ELF-1 (cell line): Measurements from ENCODE around the gene KIR3DL1.
"Not testable (repeated sequence)": the region's sequence is repeated elsewhere in the genome, so short reads cannot be mapped to it uniquely, and the experiment has no call there.

Experiments used
- DNase-seq: peaks from one replicate; pipeline ENCODE4 v3.0.0-alpha.2; 2016; ENCODE audit warnings: low read depth, low spot score

Gene KIR3DL1

DNA sequence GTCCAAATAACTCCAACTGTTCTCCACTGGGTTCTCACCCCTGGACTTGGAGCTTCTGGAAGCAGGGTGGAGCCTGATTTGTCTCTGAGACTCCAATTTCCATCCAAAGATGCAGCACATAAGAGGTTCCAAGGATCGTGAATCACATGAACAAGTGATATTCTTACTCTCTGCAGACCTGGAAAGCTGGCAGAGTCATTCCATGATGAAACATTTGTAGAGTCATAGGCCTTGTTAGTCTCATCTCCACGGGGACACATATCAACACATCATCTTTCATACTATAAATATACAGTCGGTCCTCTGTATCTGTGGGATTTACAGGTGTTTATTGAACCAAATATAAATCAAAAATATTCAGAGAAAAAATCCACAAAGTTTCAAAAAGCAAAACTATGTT lies 1.7 kb upstream of the KIR3DL1 start:
- not testable (repeated sequence) for DNase-seq

DNA sequence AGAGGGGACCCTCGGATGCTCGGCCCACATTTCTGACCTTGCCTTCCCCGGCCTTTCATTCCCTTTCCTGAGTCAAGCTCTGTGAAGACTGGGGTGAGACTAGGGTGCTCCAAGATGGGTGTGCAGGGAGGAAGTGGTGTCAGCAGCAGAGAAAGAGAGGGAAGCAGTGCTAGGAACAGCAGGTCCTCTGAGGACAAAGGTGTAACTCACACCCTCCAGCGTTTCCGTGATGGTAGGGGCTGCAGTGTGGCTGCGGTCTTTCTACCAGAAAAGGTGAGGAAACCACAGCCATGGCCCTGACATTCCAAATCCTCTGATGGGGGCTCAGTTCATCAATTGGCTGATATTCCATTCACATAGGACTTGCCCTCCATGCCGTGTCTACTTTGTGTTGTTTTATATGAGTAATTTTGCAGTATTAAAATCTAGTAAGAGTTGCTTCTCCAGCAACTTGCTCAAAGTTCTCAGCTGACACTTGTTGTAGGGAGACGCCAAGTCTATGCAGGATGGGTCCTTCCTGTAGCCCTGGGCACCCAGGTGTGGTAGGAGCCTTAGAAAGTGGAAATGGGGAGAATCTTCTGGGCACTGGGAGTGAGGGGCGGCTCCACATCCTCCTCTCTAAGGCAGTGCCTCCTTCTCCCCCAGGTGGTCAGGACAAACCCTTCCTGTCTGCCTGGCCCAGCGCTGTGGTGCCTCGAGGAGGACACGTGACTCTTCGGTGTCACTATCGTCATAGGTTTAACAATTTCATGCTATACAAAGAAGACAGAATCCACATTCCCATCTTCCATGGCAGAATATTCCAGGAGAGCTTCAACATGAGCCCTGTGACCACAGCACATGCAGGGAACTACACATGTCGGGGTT lies 1.6 kb downstream of the KIR3DL1 start:
- no peak for DNase-seq

DNA sequence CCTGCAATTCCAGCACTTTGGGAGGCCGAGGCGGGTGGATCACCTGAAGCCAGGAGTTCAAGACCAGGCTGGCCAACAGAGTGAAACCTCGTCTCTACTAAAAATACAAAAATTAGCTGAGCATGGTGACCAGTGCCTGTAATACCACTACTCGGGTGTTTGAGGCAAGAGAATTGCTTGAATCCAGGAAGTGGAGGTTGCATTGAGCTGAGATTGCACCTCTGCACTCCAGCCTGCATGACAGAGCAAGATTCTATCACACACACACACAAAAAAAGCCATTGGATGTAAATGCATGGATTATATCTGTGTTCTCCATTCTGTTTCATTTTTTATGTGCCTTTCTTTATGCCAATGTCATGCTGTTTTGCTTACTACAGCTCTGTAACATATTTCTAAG lies 8.1 kb downstream of the KIR3DL1 start:
- DNase-seq: not testable (repeated sequence)

DNA sequence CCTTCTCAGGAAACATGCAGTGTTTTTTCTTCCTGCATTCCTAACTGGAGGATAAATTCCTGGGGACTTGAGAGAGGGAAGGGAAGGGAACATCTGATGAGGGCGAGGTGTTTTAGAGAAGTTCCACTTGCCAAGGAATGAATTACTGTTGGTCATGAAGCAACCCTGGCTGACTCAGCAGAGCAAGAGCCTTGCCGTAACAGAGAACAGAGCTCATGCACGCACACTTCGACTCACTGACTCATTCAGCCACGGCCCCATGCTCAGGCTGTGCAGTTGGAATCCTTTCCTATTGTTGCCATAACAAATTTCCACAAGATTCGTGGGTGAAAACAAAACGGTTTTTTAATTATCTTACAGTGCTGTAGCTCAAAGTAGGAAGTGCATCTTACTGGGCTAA lies 9.1 kb downstream of the KIR3DL1 start:
- not testable (repeated sequence) for DNase-seq

DNA sequence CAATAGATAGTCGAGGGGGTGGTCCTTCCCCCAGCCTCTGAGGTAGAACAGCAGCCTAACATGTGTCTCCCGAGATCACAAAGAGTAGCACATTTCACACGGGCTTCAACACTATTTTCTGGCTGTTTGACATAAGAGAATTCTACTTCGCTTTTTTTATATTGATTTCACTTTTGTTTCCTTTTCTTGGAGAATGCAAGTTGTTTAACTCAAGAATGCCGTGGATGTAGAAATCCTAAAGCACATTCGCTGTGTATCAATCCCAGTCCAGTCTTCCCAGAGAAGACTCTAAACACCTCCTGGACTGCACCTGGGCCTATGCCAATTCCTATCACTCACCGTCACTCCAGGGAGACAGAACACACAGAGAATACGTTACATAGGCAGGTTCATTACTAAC lies 11.8 kb downstream of the KIR3DL1 start:
- DNase-seq: not testable (repeated sequence)

DNA sequence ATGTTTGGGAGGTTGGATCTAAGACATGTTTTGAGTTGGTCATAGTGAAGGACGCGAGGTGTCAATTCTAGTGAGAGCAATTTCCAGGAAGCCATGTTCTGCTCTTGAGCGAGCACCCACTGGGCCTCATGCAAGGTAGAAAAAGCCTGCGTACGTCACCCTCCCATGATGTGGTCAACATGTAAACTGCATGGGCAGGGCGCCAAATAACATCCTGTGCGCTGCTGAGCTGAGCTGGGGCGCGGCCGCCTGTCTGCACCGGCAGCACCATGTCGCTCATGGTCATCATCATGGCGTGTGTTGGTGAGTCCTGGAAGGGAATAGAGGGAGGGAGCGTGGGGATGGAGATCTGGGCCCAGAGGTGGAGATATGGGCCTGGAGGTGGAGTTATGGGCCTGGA lies 16.2 kb downstream of the KIR3DL1 start, which contains the start of gene KIR2DS4:
TSS of gene KIR2DS4 (plus strand) at position 181 of the 400 bp plus-strand sequence.
- DNase-seq: not testable (repeated sequence)

DNA sequence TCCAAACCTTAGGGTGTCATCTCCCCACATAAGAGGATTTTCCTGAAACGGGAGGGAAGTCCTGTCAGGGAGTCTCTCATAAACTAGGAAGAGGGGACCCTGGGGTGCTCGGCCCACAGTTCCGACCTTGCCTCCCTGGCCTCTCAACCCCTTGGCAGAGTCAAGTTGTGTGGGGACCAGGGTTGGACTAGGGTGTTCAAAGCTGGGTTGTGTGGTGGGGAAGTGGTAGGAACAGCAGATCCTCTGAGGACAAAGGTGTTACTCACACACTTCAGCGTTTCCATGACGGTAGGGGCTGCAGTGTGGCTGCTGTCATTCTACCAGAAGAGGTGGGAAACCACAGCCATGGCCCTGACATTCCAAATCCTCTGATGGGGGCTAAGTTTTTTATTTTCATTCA lies 18.9 kb downstream of the KIR3DL1 start:
- DNase-seq: not testable (repeated sequence)

DNA sequence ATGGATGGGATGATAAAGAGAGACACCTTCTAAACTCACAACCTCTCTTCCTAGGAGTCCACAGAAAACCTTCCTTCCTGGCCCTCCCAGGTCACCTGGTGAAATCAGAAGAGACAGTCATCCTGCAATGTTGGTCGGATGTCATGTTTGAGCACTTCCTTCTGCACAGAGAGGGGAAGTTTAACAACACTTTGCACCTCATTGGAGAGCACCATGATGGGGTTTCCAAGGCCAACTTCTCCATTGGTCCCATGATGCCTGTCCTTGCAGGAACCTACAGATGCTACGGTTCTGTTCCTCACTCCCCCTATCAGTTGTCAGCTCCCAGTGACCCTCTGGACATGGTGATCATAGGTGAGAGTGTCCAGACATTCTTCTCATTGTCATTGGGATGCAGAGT lies 21.3 kb downstream of the KIR3DL1 start:
- DNase-seq: not testable (repeated sequence)

DNA sequence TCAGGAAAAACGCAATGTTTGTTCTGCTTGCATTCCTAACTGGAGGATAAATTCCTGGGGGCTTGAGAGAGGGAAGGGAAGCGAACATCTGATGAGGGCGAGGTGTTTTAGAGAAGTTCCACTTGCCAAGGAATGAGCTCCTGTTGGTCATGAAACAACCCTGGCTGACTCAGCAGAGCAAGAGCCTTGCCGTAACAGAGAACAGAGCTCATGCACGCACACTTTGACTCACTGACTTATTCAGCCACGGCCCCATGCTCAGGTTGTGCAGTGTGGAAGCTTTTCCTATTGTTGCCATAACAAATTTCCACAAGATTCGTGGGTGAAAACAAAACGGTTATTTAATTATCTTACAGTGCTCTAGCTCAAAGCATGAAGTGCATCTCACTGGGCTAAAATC lies 26.9 kb downstream of the KIR3DL1 start:
- DNase-seq: not testable (repeated sequence)

DNA sequence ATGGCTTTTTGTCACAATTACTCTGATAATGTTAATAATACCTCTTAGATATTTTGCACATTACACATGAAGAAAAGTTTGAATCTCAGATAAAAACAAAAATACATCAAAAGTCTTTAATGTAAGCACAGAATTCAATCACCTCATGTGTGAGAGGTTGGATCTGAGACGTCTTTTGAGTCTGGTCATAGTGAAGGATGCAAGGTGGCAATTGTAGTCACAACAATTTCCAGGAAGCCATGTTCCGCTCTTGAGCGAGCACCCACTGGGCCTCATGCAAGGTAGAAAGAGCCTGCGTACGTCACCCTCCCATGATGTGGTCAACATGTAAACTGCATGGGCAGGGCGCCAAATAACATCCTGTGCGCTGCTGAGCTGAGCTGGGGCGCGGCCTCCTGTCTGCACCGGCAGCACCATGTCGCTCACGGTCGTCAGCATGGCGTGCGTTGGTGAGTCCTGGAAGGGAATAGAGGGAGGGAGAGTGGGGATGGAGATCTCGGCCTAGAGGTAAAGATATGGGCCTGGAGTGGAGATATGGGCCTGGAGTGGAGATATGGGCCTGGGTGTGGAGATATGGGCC lies 33.9 kb downstream of the KIR3DL1 start, which contains the start of gene KIR3DL2:
TSS of gene KIR3DL2 (plus strand) at position 383 of the 580 bp plus-strand sequence. CDS start at position 416, 33 bp downstream.
- DNase-seq: not testable (repeated sequence)

DNA sequence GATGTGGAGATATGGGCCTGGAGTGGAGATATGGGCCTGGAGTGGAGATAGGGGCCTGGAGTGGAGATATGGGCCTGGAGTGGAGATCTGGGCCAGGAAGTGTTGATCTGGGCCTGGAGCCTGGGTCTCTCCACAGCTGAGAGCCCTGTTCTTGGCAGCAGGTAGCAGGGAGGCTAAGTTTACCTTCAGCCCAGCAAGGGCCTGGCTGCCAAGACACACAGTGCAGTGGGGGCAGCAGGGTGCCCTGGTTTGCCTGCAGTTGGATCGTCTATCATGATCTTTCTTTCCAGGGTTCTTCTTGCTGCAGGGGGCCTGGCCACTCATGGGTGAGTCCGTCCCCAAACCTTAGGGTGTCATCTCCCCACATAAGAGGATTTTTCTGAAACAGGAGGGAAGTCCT lies 34.7 kb downstream of the KIR3DL1 start:
- DNase-seq: no peak

DNA sequence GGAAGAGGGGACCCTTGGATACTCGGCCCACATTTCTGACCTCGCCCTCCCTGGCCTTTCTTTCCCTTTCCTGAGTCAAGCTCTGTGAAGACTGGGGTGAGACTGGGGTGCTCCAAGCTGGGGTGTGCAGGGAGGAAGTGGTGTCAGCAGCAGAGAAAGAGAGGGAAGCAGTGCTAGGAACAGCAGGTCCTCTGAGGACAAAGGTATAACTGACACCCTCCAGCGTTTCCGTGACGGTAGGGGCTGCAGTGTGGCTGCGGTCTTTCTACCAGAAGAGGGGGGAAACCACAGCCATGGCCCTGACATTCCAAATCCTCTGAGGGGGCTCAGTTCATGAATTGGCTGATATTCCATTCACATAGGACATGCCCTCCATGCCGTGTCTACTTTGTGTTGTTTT lies 35.1 kb downstream of the KIR3DL1 start:
- no peak for DNase-seq

DNA sequence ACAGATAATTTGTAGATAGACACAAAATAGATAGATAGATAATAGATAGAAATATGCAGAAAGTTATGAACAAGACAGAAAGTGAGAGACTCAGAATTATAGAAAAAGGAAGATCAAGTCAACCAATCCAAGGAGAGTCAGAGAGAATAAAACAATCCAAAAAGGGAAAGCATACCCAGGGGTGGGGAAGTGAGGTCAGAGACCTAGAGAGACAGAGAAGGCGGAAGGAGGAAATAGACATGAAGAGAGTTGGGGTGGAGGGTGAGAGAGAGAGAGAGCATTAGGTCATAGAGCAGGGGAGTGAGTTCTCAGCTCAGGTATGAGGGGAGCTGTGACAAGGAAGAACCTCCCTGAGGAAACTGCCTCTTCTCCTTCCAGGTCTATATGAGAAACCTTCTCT lies 39.0 kb downstream of the KIR3DL1 start:
- DNase-seq: not testable (repeated sequence)

DNA sequence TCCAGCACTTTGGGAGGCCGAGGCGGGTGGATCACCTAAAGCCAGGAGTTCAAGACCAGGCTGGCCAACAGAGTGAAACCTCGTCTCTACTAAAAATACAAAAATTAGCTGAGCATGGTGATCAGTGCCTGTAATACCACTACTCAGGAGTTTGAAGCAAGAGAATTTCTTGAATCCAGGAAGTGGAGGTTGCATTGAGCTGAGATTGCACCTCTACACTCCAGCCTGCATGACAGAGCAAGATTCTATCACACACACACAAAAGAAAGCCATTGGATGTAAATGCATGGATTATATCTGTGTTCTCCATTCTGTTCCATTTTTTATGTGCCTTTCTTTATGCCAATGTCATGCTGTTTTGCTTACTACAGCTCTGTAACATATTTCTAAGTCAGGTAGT lies 42.2 kb downstream of the KIR3DL1 start:
- DNase-seq: not testable (repeated sequence)

DNA sequence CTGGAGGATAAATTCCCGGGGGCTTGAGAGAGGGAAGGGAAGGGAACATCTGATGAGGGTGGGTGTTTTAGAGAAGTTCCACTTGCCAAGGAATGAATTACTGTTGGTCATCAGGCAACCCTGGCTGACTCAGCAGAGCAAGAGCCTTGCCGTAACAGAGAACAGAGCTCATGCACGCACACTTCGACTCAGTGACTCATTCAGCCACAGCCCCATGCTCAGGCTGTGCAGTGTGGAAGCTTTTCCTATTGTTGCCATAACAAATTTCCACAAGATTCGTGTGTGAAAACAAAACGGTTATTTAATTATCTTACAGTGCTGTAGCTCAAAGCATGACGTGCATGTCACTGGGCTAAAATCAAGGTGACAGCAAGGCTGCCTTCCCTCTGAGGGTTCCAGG lies 43.2 kb downstream of the KIR3DL1 start:
- not testable (repeated sequence) for DNase-seq

DNA sequence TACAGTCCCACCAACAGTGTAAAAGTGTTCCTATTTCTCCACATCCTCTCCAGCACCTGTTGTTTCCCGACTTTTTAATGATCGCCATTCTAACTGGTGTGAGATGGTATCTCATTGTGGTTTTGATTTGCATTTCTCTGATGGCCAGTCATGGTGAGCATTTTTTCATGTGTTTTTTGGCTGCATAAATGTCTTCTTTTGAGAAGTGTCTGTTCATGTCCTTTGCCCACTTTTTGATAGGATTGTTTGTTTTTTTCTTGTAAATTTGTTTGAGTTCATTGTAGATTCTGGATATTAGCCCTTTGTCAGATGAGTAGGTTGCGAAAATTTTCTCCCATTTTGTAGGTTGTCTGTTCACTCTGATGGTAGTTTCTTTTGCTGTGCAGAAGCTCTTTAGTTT lies 47.2 kb downstream of the KIR3DL1 start:
- not testable (repeated sequence) for DNase-seq

DNA sequence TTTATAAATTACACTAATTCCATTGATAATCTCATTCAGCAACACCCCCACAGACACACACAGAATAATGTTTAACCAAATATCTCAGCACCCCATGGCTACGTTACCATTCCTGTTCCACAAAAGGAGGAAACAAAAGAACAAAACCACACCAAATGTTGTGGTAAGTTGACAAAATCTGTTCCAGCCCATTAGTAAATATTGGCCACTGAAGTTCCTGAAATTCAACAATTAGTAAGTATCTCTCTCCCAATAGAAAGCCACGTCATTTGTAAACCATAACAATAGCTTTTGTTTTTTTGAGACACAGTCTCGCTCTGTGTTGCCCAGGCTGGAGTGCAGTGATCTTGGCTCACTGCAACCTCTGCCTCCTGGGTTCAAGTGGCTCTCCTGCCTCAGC lies 55.4 kb downstream of the KIR3DL1 start:
- no peak for DNase-seq

DNA sequence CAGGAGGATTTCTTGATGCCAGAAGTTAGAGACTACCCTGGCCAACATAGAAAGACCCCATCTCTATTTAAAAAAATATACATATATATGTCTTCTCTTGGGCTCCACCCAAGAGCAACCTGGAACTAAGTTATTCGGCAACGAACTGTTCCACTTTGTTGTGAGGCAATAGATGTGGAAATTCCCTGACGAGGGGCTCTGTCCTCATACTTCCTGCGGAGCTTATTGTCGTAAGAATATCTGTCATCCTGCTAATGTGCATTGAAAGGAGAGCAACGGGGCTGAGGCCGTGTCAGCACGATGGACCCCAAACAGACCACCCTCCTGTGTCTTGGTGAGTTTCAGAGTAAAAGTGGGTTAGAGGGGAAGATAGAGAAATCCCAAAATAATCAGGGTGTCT lies 57.7 kb downstream of the KIR3DL1 start, which contains the start of gene FCAR:
TSS of gene FCAR (plus strand) at position 246 of the 400 bp plus-strand sequence. CDS start at position 301, 55 bp downstream.
- no peak for DNase-seq

DNA sequence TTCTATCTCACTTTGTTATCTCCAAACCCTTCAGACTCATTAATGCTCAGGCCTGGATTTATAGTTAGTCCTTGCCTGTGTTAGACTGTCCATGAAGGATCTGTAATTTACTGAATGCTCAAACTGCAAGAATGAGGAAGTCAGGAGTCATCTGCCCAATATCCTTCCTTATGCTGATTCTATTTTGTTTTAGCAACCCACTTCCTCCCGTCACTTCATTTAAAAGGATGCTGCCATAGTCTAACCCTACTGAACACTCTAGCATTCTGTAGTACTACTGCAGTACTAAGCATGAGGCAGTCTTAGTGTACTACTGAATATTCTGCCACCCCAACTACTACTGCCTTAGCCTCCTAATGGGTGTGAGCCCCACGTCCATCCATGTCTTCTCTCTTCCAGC lies 59.2 kb downstream of the KIR3DL1 start:
- DNase-seq: no peak

DNA sequence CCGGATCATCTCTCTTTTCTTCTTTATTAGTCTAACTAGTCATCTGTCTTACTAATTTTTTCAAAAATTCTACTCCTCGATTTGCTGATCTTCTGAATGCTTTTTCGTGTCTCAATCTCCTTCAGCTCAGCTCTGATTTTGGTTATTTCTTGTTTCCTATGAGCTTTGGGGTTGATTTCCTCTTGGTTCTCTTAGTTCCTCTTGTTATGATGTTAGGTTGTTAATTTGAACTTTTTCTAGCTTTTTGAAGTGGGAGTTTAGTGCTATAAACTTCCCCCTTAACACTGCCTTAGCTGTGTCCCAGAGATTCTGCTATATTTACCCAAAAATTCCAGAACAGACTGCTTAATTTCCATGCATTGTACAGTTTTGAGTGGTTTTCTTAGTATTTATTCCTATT lies 61.2 kb downstream of the KIR3DL1 start:
- no peak for DNase-seq
